ENCODE measurements around the gene SAPCD2. TPM values are rescaled to one million over a fixed set of nuclear protein-coding genes. Genes with fewer than 3 reads are reported as not detected.
A peak's percentile ranks its signal among the peaks of the same experiment; 100 is the strongest.
"Not testable (repeated sequence)": the region's sequence is repeated elsewhere in the genome, so short reads cannot be mapped to it uniquely, and the experiment has no call there.

SAPCD2 gene
- total RNA-seq, 2 experiments from 2014 or later = 0.17 to 0.19 TPM

DNA sequence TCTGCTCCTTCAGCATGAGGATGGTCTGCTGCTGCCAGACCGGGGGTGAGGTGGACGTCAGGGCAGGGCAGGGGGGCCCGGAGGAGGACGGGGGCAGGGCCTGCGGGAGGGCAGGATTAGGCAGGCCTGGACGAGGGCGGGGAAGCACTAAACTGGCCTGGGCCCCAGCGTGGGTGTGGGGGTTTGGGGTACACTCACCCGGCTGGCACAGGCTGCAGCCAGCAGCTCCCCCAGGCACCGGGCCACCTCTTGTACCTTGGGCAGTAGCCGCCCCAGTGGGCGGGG is 5.5 kb downstream of the SAPCD2 start:
- H3K27ac ChIP-seq (ENCODE audit: low read depth in 1 of 2, low read length in 2 of 2) = no peak overlapping the region
- Mint-ChIP-seq H3K27ac (no peak overlapping the region), H3K27me3 (peaks cover 4% of the 10 kb centered on the region), H3K4me1 (ENCODE audit: low read depth) (peaks cover 6% of the 10 kb centered on the region), H3K36me3 (ENCODE audit: low read depth) (no peaks in the 10 kb centered on the region), H3K4me3 (no peak overlapping the region), H3K9me3 (no peaks in the 10 kb centered on the region)
- H3K9me3 ChIP-seq (ENCODE audit: control insufficient read depth in 1 of 2, insufficient read depth in 1 of 2, low read length in 2 of 2) = no peaks in the 10 kb centered on the region
- no peak overlapping the region for H3K4me3 ChIP-seq (ENCODE audit: low read length)
- intact Hi-C loops (cut with DNase I, micrococcal nuclease) = loop anchor here (1.0 to 10.0 kb wide), 4 partner anchors 19 to 280 kb away; partner anchors contain the start of genes ABCA2 (in 1 of the 2) and NPDC1 (in 1 of the 2)
- ATAC-seq (ENCODE audit: poor library complexity) (no peak), DNase-seq (no peak)
- no peaks in the 10 kb centered on the region for H3K36me3 ChIP-seq (ENCODE audit: insufficient read depth, low read length)
- TF ChIP-seq, protein P1, sequence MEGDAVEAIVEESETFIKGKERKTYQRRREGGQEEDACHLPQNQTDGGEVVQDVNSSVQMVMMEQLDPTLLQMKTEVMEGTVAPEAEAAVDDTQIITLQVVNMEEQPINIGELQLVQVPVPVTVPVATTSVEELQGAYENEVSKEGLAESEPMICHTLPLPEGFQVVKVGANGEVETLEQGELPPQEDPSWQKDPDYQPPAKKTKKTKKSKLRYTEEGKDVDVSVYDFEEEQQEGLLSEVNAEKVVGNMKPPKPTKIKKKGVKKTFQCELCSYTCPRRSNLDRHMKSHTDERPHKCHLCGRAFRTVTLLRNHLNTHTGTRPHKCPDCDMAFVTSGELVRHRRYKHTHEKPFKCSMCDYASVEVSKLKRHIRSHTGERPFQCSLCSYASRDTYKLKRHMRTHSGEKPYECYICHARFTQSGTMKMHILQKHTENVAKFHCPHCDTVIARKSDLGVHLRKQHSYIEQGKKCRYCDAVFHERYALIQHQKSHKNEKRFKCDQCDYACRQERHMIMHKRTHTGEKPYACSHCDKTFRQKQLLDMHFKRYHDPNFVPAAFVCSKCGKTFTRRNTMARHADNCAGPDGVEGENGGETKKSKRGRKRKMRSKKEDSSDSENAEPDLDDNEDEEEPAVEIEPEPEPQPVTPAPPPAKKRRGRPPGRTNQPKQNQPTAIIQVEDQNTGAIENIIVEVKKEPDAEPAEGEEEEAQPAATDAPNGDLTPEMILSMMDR (IDR thresholded peaks at IDR 0.05) = no peak
- peaks cover 25% of the 10 kb centered on the region for H3K4me1 ChIP-seq (ENCODE audit: insufficient read depth, low read length)
- peaks cover 0 to 8% of the 10 kb centered on the region in 2 experiments for H3K27me3 ChIP-seq (ENCODE audit: control insufficient read depth in 1 of 2, insufficient read depth in 2 of 2, low read length in 2 of 2)
- ChIA-PET POLR2A (no interaction called here), CTCF (interaction anchor here (0.6 to 1.6 kb wide), 3 partner anchors 8 to 20 kb away, joined by 4 to 10 read pairs (median 6); partner anchors contain the start of gene NPDC1)

DNA sequence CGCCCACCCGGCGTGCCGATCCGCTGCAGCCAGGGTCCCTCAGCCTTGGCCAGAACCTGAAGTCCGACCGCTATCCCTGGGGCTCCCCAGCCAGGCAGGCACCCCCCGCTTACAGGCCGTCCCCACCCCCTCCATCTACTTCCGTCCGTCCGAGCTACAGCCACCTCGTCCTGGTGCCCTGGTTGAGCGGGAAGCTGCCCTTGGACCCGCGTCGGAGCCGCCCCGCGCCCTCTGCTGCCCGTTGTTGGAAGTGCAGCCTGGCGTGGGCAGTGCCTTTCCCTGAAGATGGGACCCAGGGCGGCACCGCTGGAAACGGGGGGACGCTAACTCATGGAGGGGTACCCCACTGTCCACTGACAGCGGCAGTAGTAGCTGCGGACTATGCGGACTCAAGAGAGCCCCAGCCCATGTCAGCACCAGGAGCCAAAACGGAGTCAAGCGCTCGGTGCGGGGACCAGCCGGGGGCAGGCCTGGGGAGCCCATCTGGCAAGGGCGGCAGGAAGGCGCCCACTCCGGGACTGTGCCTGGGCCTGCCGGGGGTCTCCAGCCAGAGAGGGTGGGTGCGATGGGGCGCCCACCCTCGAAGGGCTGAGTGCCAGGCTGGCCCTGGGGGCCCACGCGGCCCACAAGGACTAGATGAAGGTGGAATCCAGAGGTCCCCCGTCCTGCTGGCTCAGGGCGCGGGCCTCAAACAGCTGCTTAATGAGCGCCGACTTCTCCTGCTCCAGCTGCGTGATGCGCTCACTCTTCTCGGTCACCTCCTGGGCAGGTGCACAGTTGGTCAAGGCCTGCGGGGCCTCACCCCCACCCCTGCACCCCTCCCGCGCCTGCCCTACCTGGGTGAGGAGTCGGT is 6.1 kb downstream of the SAPCD2 start:
- POLR2A ChIA-PET = no interaction called here
- intact Hi-C loops (cut with DNase I, micrococcal nuclease) = loop anchor here (1.0 to 10.0 kb wide), 4 partner anchors 18 to 279 kb away; partner anchors contain the start of genes ABCA2 (in 1 of the 2) and NPDC1 (in 1 of the 2)
- Histone ChIP-seq H3K36me3 (ENCODE audit: insufficient read depth, low read length) (no peaks in the 10 kb centered on the region), H3K27ac (ENCODE audit: low read depth in 1 of 2, low read length in 2 of 2) (no peak overlapping the region), H3K4me1 (ENCODE audit: insufficient read depth, low read length) (peaks cover 20% of the 10 kb centered on the region), H3K9me3 (ENCODE audit: control insufficient read depth in 1 of 2, insufficient read depth in 1 of 2, low read length in 2 of 2) (no peaks in the 10 kb centered on the region), H3K4me3 (ENCODE audit: low read length) (no peak overlapping the region), H3K27me3 (ENCODE audit: control insufficient read depth in 1 of 2, insufficient read depth in 2 of 2, low read length in 2 of 2) (peaks cover 0 to 3% of the 10 kb centered on the region in 2 experiments)
- Mint-ChIP-seq H3K9me3 (no peaks in the 10 kb centered on the region), H3K27me3 (peaks cover 4% of the 10 kb centered on the region), H3K27ac (no peak overlapping the region), H3K4me3 (no peak overlapping the region), H3K36me3 (ENCODE audit: low read depth) (no peaks in the 10 kb centered on the region), H3K4me1 (ENCODE audit: low read depth) (peaks cover 6% of the 10 kb centered on the region)
- CTCF ChIA-PET = interaction anchor here (0.6 to 1.6 kb wide), 10 partner anchors 8 to 277 kb away, joined by 3 to 10 read pairs (median 4); partner anchors contain the start of genes MAN1B1 and NPDC1
- DNase-seq = peak; percentile 34 to 80 (median 53)
- ATAC-seq (ENCODE audit: poor library complexity) = no peak
- TF ChIP-seq, protein P1 (IDR thresholded peaks at IDR 0.05) = peak; percentile 84

- ATAC-seq (ENCODE audit: poor library complexity) = no peak
- no peaks in the 10 kb centered on the region for H3K36me3 Mint-ChIP-seq (ENCODE audit: low read depth)
Observed at GRCh38 chr9:137063311-137064026, 6.9 kb downstream of the SAPCD2 start.

DNA sequence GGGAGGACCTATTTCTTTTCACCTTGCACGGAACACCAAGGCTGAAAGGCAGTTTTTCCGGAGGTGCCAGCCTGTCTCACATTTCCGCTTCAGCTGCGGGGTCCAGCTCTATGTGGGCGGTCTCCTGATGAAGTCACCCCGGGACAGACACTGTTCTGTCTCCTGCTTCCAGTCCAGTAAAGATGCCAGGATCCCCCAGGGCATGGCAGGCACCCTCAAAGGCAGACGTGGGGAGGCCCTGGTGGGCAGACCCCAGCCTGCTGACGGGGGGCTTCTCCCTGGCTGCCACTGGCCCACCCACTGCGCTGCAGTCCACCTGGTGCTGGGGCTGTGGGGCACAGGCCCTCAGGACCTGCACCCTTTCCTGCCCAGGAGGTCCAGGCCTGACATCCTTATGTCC is 7.6 kb downstream of the SAPCD2 start:
- CTCF ChIA-PET; H3K9me3 ChIP-seq (ENCODE audit: control insufficient read depth in 1 of 2, insufficient read depth in 1 of 2, low read length in 2 of 2); H3K36me3 Mint-ChIP-seq (ENCODE audit: low read depth); H3K27me3 ChIP-seq (ENCODE audit: control insufficient read depth in 1 of 2, insufficient read depth in 2 of 2, low read length in 2 of 2); H3K4me3 Mint-ChIP-seq; H3K9me3 Mint-ChIP-seq; DNase-seq; H3K27me3 Mint-ChIP-seq; POLR2A ChIA-PET; H3K27ac ChIP-seq (ENCODE audit: low read depth in 1 of 2, low read length in 2 of 2); H3K27ac Mint-ChIP-seq; H3K4me3 ChIP-seq (ENCODE audit: low read length); H3K4me1 Mint-ChIP-seq (ENCODE audit: low read depth); H3K36me3 ChIP-seq (ENCODE audit: insufficient read depth, low read length); ATAC-seq (ENCODE audit: poor library complexity): not testable (repeated sequence)
- H3K4me1 ChIP-seq (ENCODE audit: insufficient read depth, low read length) = peaks cover 11% of the 10 kb centered on the region
- intact Hi-C loops (cut with DNase I, micrococcal nuclease) = loop anchor here in 1 of 2 experiments (10.0 kb wide), 1 partner anchor 278 kb away; no protein-coding TSS in a partner anchor

More at GRCh38 chr9:137063311-137064026, 6.9 kb downstream of the SAPCD2 start:
- Mint-ChIP-seq H3K4me1 (ENCODE audit: low read depth) (peaks cover 6% of the 10 kb centered on the region), H3K27ac (no peak overlapping the region), H3K27me3 (peaks cover 4% of the 10 kb centered on the region), H3K9me3 (no peaks in the 10 kb centered on the region), H3K4me3 (no peak overlapping the region)
- ChIA-PET CTCF (interaction anchor here (0.7 to 1.6 kb wide), 9 partner anchors 13 to 276 kb away, joined by 3 to 10 read pairs (median 3); partner anchors contain the start of genes MAN1B1 and NPDC1), POLR2A (no interaction called here)
- Histone ChIP-seq H3K27me3 (ENCODE audit: control insufficient read depth in 1 of 2, insufficient read depth in 2 of 2, low read length in 2 of 2) (no peaks in the 10 kb centered on the region), H3K4me3 (ENCODE audit: low read length) (no peak overlapping the region), H3K4me1 (ENCODE audit: insufficient read depth, low read length) (peaks cover 16% of the 10 kb centered on the region), H3K27ac (ENCODE audit: low read depth in 1 of 2, low read length in 2 of 2) (no peak overlapping the region), H3K9me3 (ENCODE audit: control insufficient read depth in 1 of 2, insufficient read depth in 1 of 2, low read length in 2 of 2) (no peaks in the 10 kb centered on the region), H3K36me3 (ENCODE audit: insufficient read depth, low read length) (no peaks in the 10 kb centered on the region)
- TF ChIP-seq, protein P1 (IDR thresholded peaks at IDR 0.05) = no peak
- no peak for DNase-seq
- intact Hi-C loops (cut with DNase I, micrococcal nuclease) = loop anchor here (1.0 to 10.0 kb wide), 4 partner anchors 17 to 279 kb away; partner anchors contain the start of genes ABCA2 (in 1 of the 2) and NPDC1 (in 1 of the 2)

Measured in CD4-positive, alpha-beta T cell (primary cell).